SH-SY5Y (cell line): ENCODE data around the gene SNX9.

Source experiments
- GATA2 ChIP-seq: IDR thresholded peaks from 2 replicates; pipeline ENCODE4 v1.6.1; 2011; ENCODE audit warnings: mild to moderate bottlenecking, low read depth, low read length
- GATA3 ChIP-seq: IDR thresholded peaks from 2 replicates; pipeline ENCODE4 v1.6.1; 2011; ENCODE audit warnings: low read depth, mild to moderate bottlenecking, low read length, moderate library complexity

- TF ChIP-seq GATA2 (no peak), GATA3 (no peak)
Measured at GRCh38 chr6:157943249-157943963, 120.4 kb downstream of the SNX9 start.
